Fibroblast of lung (primary cell): ENCODE data around the gene ZCCHC7. TPM values are rescaled to one million over a fixed set of nuclear protein-coding genes. Genes with fewer than 3 reads are reported as not detected.
"Not testable (repeated sequence)": the region's sequence is repeated elsewhere in the genome, so short reads cannot be mapped to it uniquely, and the experiment has no call there.

Source experiments
- DNase-seq, 2 donors: peaks; one replicate each; pipeline versions ENCODE4 v3.0.0 to v3.0.0-alpha.2; 2010; ENCODE audit warnings: low read depth in 2 of 2
- H2AFZ ChIP-seq: 2 replicates; pipeline ENCODE4 v1.5.1; 2012; ENCODE audit warnings: low read length, control low read depth, inconsistent platforms
- H3K27ac ChIP-seq: 2 replicates; pipeline ENCODE4 v1.5.1; 2011; ENCODE audit warnings: low read length, control low read depth; ENCODE audit not compliant: insufficient read depth
- H3K27me3 ChIP-seq: 2 replicates; pipeline ENCODE4 v1.5.1; 2011; ENCODE audit warnings: mild to moderate bottlenecking, low read length; ENCODE audit not compliant: control insufficient read depth, insufficient read depth
- H3K36me3 ChIP-seq: 2 replicates; pipeline ENCODE4 v1.5.1; 2011; ENCODE audit warnings: low read length; ENCODE audit not compliant: control insufficient read depth, insufficient read depth
- H3K4me1 ChIP-seq: 2 replicates; pipeline ENCODE4 v1.5.1; 2011; ENCODE audit warnings: low read length; ENCODE audit not compliant: control insufficient read depth, insufficient read depth; ENCODE audit errors: extremely low read depth
- H3K4me2 ChIP-seq: 2 replicates; pipeline ENCODE4 v1.5.1; 2011; ENCODE audit warnings: low read length, control low read depth; ENCODE audit not compliant: insufficient read depth; ENCODE audit errors: extremely low read depth
- H3K4me3 ChIP-seq, 4 experiments: fragments of 200-600 bp in 1 of 4; sonication (generic) in 1 of 4; replicated peaks in 1 of 4; 2 replicates each; pipeline ENCODE4 v1.5.1; 2011 to 2016; ENCODE audit warnings: low read length in 4 of 4, low read depth in 3 of 4, mild to moderate bottlenecking in 3 of 4, control low read depth in 2 of 4, inconsistent platforms in 1 of 4, mixed read lengths in 1 of 4; ENCODE audit not compliant: insufficient read depth in 1 of 4; ENCODE audit errors: control extremely low read depth in 1 of 4
- H3K79me2 ChIP-seq: 2 replicates; pipeline ENCODE4 v1.5.1; 2012; ENCODE audit warnings: mild to moderate bottlenecking, low read length, inconsistent platforms; ENCODE audit not compliant: control insufficient read depth, insufficient read depth
- H3K9ac ChIP-seq: 2 replicates; pipeline ENCODE4 v1.5.1; 2011; ENCODE audit warnings: mild to moderate bottlenecking, low read length, control low read depth; ENCODE audit not compliant: insufficient read depth
- H3K9me3 ChIP-seq: 2 replicates; pipeline ENCODE4 v1.5.1; 2012; ENCODE audit warnings: low read depth, low read length; ENCODE audit not compliant: control insufficient read depth, insufficient read depth
- H4K20me1 ChIP-seq: 2 replicates; pipeline ENCODE4 v1.5.1; 2011; ENCODE audit warnings: low read length; ENCODE audit not compliant: control insufficient read depth, insufficient read depth; ENCODE audit errors: extremely low read depth
- CTCF ChIP-seq, 2 donors: IDR thresholded peaks in 1 of 2; conservative IDR thresholded peaks in 1 of 2; 1 replicate in 1 of 2; 2 replicates in 1 of 2; pipeline ENCODE4 v1.5.1; 2011 to 2012; ENCODE audit warnings: low read length in 2 of 2, control low read depth in 1 of 2, inconsistent platforms in 1 of 2, low read depth in 1 of 2, mild to moderate bottlenecking in 1 of 2
- EZH2 ChIP-seq: IDR thresholded peaks from 2 replicates; pipeline ENCODE4 v1.5.1; 2012; ENCODE audit warnings: low read length, control low read depth, mild to moderate bottlenecking; ENCODE audit errors: missing control alignments
- polyA plus RNA-seq, 2 donors: library from polyadenylated mRNA; depleted of rRNA in 1 of 2; stranded (reverse) in 1 of 2; unstranded in 1 of 2; fragments of >200 nt; gene quantifications; 2 replicates each; pipeline ENCODE4 v1.2.1, GENCODE V29; 2011 to 2012; ENCODE audit warnings: missing spikeins in 1 of 2
- total RNA-seq: library from RNA; depleted of rRNA; stranded (reverse); fragments of >200 nt; gene quantifications from 2 replicates; pipeline ENCODE4 v1.2.1, GENCODE V29; 2014

The ZCCHC7 gene
- total and polyA plus RNA-seq, 2 donors (not counting 1 experiment from before 2014, with no cell fraction given) = 15.0 to 23.8 TPM

GRCh38 chr9:37290940-37291485 is 170.6 kb downstream of the ZCCHC7 start:
- Histone ChIP-seq H3K4me1 (peaks cover 2% of the 10 kb centered on the region), H4K20me1 (no peaks in the 10 kb centered on the region), H3K27ac (peak overlapping the region; percentile 49), H3K27me3 (no peaks in the 10 kb centered on the region), H3K79me2 (no peaks in the 10 kb centered on the region), H3K4me2 (peak overlapping the region; percentile 77), H3K9me3 (no peaks in the 10 kb centered on the region), H2AFZ (no peak overlapping the region), H3K36me3 (no peaks in the 10 kb centered on the region), H3K9ac (no peak overlapping the region), H3K4me3 (peak overlapping the region in 2 of 4 experiments; percentile 42 to 54)
- DNase-seq = peak; percentile 76 to 90
- no peak for TF ChIP-seq EZH2
- TF ChIP-seq CTCF (conservative IDR thresholded peaks at IDR 0.05 in 1 of 2, IDR thresholded peaks at IDR 0.05 in 1 of 2; ENCODE audit: low read depth in 1 of 2, low read length in 2 of 2) = no peak

GRCh38 chr9:37291612-37292238 is 171.4 kb downstream of the ZCCHC7 start:
- not testable (repeated sequence) for H3K9ac ChIP-seq, H3K9me3 ChIP-seq, H3K27me3 ChIP-seq, H3K36me3 ChIP-seq, H4K20me1 ChIP-seq, DNase-seq, H2AFZ ChIP-seq, H3K4me3 ChIP-seq, H3K4me1 ChIP-seq, H3K4me2 ChIP-seq, H3K79me2 ChIP-seq
- H3K27ac ChIP-seq = peak overlapping the region; percentile 49

DNA sequence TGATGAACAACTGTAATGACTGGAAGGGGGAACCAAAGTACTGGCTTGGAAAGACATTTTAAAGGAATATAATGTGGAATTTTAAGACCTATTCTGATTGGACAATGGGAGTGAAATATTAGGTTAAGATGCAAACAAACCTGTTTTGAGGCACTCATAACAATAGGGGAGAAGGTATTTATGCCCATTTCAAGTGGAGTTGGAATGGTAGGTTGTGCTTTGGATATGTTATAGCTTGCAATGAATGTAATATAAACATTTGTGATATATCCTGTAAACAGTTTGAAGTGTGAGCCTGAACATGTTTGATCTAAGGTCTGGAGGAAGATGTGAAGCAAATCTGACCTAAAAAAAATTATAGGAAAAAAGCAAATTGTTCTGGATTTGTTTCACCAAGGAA is 172.5 kb downstream of the ZCCHC7 start:
- peak in 1 of 2 donors; percentile 29 for DNase-seq
- no peaks in the 10 kb centered on the region for H3K27me3 ChIP-seq
- H3K79me2 ChIP-seq = no peaks in the 10 kb centered on the region
- no peak overlapping the region for H2AFZ ChIP-seq
- no peaks in the 10 kb centered on the region for H4K20me1 ChIP-seq
- H3K9me3 ChIP-seq = no peaks in the 10 kb centered on the region
- no peak overlapping the region for H3K27ac ChIP-seq
- H3K9ac ChIP-seq = no peak overlapping the region
- no peak for TF ChIP-seq EZH2
- no peak for TF ChIP-seq CTCF (conservative IDR thresholded peaks at IDR 0.05 in 1 of 2, IDR thresholded peaks at IDR 0.05 in 1 of 2; ENCODE audit: low read depth in 1 of 2, low read length in 2 of 2)
- H3K4me3 ChIP-seq = no peak overlapping the region
- H3K4me1 ChIP-seq = peaks cover 2% of the 10 kb centered on the region
- no peak overlapping the region for H3K4me2 ChIP-seq
- no peaks in the 10 kb centered on the region for H3K36me3 ChIP-seq
